IMR-90 (cell line): ENCODE results near the gene CHMP4B. TPM values are rescaled to one million over a fixed set of nuclear protein-coding genes. Genes with fewer than 3 reads are reported as not detected.
A peak's percentile ranks its signal among the peaks of the same experiment; 100 is the strongest.

Experiments
- ATAC-seq: fragments of 200-7000 bp; cut with Tn5 transposase; 2 replicates; pipeline ENCODE4 v1.9.1; 2020; ENCODE audit warnings: low read depth, mild to moderate bottlenecking, moderate library complexity
- BruUV-seq: library from RNA; stranded (reverse); fragments of 400-500 nt; replicated peaks from 2 replicates; lab custom pipeline; 2021; lab: Mats Ljungman, UMichigan
- CTCF ChIA-PET: fragments of 300-600 bp; formaldehyde crosslinking; extraction: SDS; loops from one replicate; lab custom pipeline; 2021; ENCODE audit warnings: antibody characterized with exemption; lab: Yijun Ruan, JAX
- POLR2A ChIA-PET: fragments of 300-600 bp; sonication (Branson Sonifier 250); formaldehyde crosslinking; loops from one replicate; lab custom pipeline; 2022; ENCODE audit warnings: antibody characterized with exemption; ENCODE audit not compliant: unreplicated experiment; lab: Charles Lee
- DNase-seq: peaks from one replicate; pipeline ENCODE4 v3.0.0; 2013
- H2AFZ ChIP-seq: replicated peaks from 2 replicates; pipeline ENCODE3; 2013; ENCODE audit warnings: low read length, mild to moderate bottlenecking; ENCODE audit not compliant: poor library complexity
- H2AK5ac ChIP-seq: 2 replicates; pipeline ENCODE4 v1.6.1; 2013; ENCODE audit warnings: low read depth, low read length, inconsistent platforms
- H2AK9ac ChIP-seq: replicated peaks from 2 replicates; pipeline ENCODE3; 2013; ENCODE audit warnings: mild to moderate bottlenecking, low read depth, low read length, moderate library complexity; ENCODE audit not compliant: poor library complexity
- H2BK120ac ChIP-seq: 2 replicates; pipeline ENCODE4 v1.6.1; 2013; ENCODE audit warnings: low read depth, low read length, inconsistent platforms
- H2BK15ac ChIP-seq: 3 replicates; pipeline ENCODE4 v1.6.1; 2013; ENCODE audit warnings: low read depth, low read length, inconsistent platforms
- H2BK20ac ChIP-seq: 2 replicates; pipeline ENCODE4 v1.6.1; 2013; ENCODE audit warnings: low read depth, mild to moderate bottlenecking, inconsistent platforms, low read length, moderate library complexity
- H2BK5ac ChIP-seq: 2 replicates; pipeline ENCODE4 v1.6.1; 2013; ENCODE audit warnings: mild to moderate bottlenecking, low read depth, low read length, inconsistent platforms; ENCODE audit not compliant: poor library complexity, severe bottlenecking
- H3K14ac ChIP-seq: replicated peaks from 2 replicates; pipeline ENCODE4 v1.6.1; 2013; ENCODE audit warnings: low read depth, low read length, inconsistent platforms
- H3K18ac ChIP-seq: 2 replicates; pipeline ENCODE4 v1.6.1; 2013; ENCODE audit warnings: low read depth, low read length, control low read depth
- H3K23ac ChIP-seq: 2 replicates; pipeline ENCODE4 v1.6.1; 2013; ENCODE audit warnings: low read depth, low read length, inconsistent platforms
- H3K27ac ChIP-seq: 2 replicates; pipeline ENCODE4 v1.5.1; 2013; ENCODE audit warnings: mild to moderate bottlenecking, control low read depth, low read length; ENCODE audit not compliant: insufficient read depth
- H3K27me3 ChIP-seq: 2 replicates; pipeline ENCODE4 v1.6.1; 2013; ENCODE audit warnings: low read length; ENCODE audit not compliant: control insufficient read depth, insufficient read depth
- H3K36me3 ChIP-seq: 2 replicates; pipeline ENCODE4 v1.6.1; 2013; ENCODE audit warnings: low read length, mixed read lengths; ENCODE audit not compliant: control insufficient read depth, insufficient read depth
- H3K4ac ChIP-seq: 2 replicates; pipeline ENCODE4 v1.6.1; 2013; ENCODE audit warnings: low read depth, low read length, inconsistent platforms
- H3K4me1 ChIP-seq: 2 replicates; pipeline ENCODE4 v1.6.1; 2013; ENCODE audit warnings: low read length, mixed read lengths; ENCODE audit not compliant: control insufficient read depth, insufficient read depth
- H3K4me2 ChIP-seq: 2 replicates; pipeline ENCODE4 v1.6.1; 2013; ENCODE audit warnings: low read depth, mild to moderate bottlenecking, control low read depth, low read length, moderate library complexity
- H3K4me3 ChIP-seq: 2 replicates; pipeline ENCODE4 v1.5.1; 2013; ENCODE audit warnings: low read depth, mild to moderate bottlenecking, control low read depth, low read length, moderate library complexity; ENCODE audit not compliant: insufficient read depth
- H3K56ac ChIP-seq: 2 replicates; pipeline ENCODE4 v1.6.1; 2013; ENCODE audit warnings: low read length, inconsistent platforms; ENCODE audit not compliant: insufficient read depth; ENCODE audit errors: extremely low read depth
- H3K79me1 ChIP-seq, 2 experiments: 2 replicates each; pipeline ENCODE4 v1.6.1; 2013; ENCODE audit warnings: low read length in 2 of 2, inconsistent platforms in 1 of 2, low read depth in 1 of 2
- H3K9ac ChIP-seq: 2 replicates; pipeline ENCODE4 v1.6.1; 2013; ENCODE audit warnings: low read depth, low read length, control low read depth
- H3K9me1 ChIP-seq: 2 replicates; pipeline ENCODE4 v1.6.1; 2013; ENCODE audit warnings: low read length, inconsistent platforms; ENCODE audit not compliant: insufficient read depth
- H3K9me3 ChIP-seq: 2 replicates; pipeline ENCODE4 v1.6.1; 2013; ENCODE audit warnings: low read length; ENCODE audit not compliant: control insufficient read depth, insufficient read depth
- H4K20me1 ChIP-seq: 2 replicates; pipeline ENCODE4 v1.6.1; 2013; ENCODE audit warnings: low read length, inconsistent platforms; ENCODE audit not compliant: insufficient read depth
- H4K5ac ChIP-seq: 2 replicates; pipeline ENCODE4 v1.6.1; 2013; ENCODE audit warnings: mild to moderate bottlenecking, low read depth, low read length, control low read depth
- H4K8ac ChIP-seq, 2 experiments: 2 replicates each; pipeline ENCODE4 v1.6.1; 2013; ENCODE audit warnings: low read depth in 2 of 2, low read length in 2 of 2, control low read depth in 1 of 2, inconsistent platforms in 1 of 2
- H4K91ac ChIP-seq: 2 replicates; pipeline ENCODE4 v1.6.1; 2013; ENCODE audit warnings: low read depth, low read length, inconsistent platforms; ENCODE audit not compliant: insufficient read depth
- BHLHE40 ChIP-seq: fragments of 150-350 bp; IDR thresholded peaks from 2 replicates; pipeline ENCODE4 v1.6.1; 2016; ENCODE audit warnings: mild to moderate bottlenecking, low read depth, low read length
- CEBPB ChIP-seq: IDR thresholded peaks from 2 replicates; pipeline ENCODE4 v1.6.1; 2012; ENCODE audit warnings: low read depth, low read length, improper control_type of control experiment
- CTCF ChIP-seq: conservative IDR thresholded peaks from 2 replicates; pipeline ENCODE4 v1.5.1; 2012; ENCODE audit warnings: mild to moderate bottlenecking, low read depth, low read length, improper control_type of control experiment
- FOS ChIP-seq: fragments of 150-350 bp; IDR thresholded peaks from 2 replicates; pipeline ENCODE4 v1.6.1; 2016; ENCODE audit warnings: low read depth, low read length
- MXI1 ChIP-seq: IDR thresholded peaks from 2 replicates; pipeline ENCODE4 v1.6.1; 2012; ENCODE audit warnings: low read depth, mild to moderate bottlenecking, low read length, moderate library complexity, borderline replicate concordance
- RCOR1 ChIP-seq: IDR thresholded peaks from 2 replicates; pipeline ENCODE4 v1.6.1; 2012; ENCODE audit warnings: mild to moderate bottlenecking, low read length, improper control_type of control experiment; ENCODE audit not compliant: insufficient replicate concordance
- RFX5 ChIP-seq: IDR thresholded peaks from 2 replicates; pipeline ENCODE4 v1.8.0; 2012; ENCODE audit warnings: low read depth, mild to moderate bottlenecking, low read length, moderate library complexity
- WGBS, 2 experiments: methylation state at CpG; one replicate each; pipeline versions ENCODE4 v1.1.5 to v1.1.7; 2013; ENCODE audit warnings: missing lambda C conversion rate in 2 of 2; ENCODE audit not compliant: insufficient read length in 1 of 2; ENCODE audit errors: extremely low coverage in 2 of 2; 5-methylcytosine and 5-hydroxymethylcytosine counted together
- dilution Hi-C: fragments of 300-500 bp; cut with HindIII; formaldehyde crosslinking; loops from one replicate; pipeline ENCODE4 v1.14.3; 2018; ENCODE audit warnings: low sequenced_read_pairs; ENCODE audit not compliant: unreplicated experiment
- in situ Hi-C: fragments of 300-500 bp; cut with MboI; formaldehyde crosslinking; loops from 3 replicates; pipeline ENCODE4 v1.14.3; 2019; ENCODE audit warnings: low sequenced_read_pairs, inconsistent platforms, mixed read lengths
- intact Hi-C: fragments of 100-400 bp; cut with micrococcal nuclease; formaldehyde crosslinking; loops from 2 replicates; pipeline ENCODE4 v1.10.0; 2022
- polyA plus RNA-seq, 3 experiments: library from polyadenylated mRNA; depleted of rRNA; stranded (reverse); fragments of >200 nt; gene quantifications; 2 replicates each; pipeline ENCODE4 v1.2.3, GENCODE V29; 2012; ENCODE audit warnings: low replicate concordance in 1 of 3
- total RNA-seq: library from RNA; depleted of rRNA; stranded (reverse); fragments of >200 nt; gene quantifications from 2 replicates; pipeline ENCODE4 v1.2.3, GENCODE V29; 2012
- TF ChIP-seq, protein P1 (sequence below): fragments of 150-350 bp; IDR thresholded peaks from 2 replicates; pipeline ENCODE4 v1.6.1; 2016; ENCODE audit warnings: low read depth, mild to moderate bottlenecking, low read length, moderate library complexity, borderline replicate concordance

CHMP4B gene
- total and polyA plus RNA-seq, 2 of the 4 experiments (the other 2 are of a cell fraction) = 30.3 to 94.8 TPM

GRCh38 chr20:33812152-33812849 is 1.2 kb downstream of the CHMP4B start (continued):
- no peak for TF ChIP-seq CTCF

DNA sequence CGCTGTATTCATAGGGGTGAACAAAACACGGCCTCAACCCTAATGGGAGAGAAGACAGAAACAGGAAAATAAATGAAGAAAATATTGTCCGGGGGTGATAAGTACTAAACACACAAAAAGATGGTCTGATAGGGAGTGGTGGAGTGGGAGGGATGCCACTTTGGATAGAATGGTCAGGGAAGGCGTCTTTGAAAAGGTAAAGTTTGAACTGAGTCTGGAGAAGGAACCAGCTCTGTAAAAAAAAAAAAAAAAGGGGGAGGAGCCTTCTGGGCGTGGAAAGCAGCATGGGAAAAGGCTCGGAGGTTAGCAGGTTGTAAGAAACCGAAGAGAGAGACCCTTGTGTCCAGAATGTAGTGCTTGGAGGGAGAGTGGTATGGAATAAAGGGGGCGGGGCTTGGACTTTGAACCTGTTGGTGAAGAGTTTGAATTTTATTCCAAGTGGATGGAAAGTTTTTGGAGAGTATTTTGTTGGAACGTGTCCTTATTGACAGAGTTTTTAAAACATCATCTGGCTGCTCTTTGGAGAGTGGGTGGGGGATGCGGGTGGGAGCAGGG is 1.8 kb downstream of the CHMP4B start:
- peaks cover 26% of the 10 kb centered on the region for H3K9me1 ChIP-seq
- peaks cover 7% of the 10 kb centered on the region for H3K4me1 ChIP-seq
- H3K4me2 ChIP-seq = peak overlapping the region; percentile 98
- peak overlapping the region; percentile 53 for H2BK5ac ChIP-seq
- dilution Hi-C loops = no loop called here
- in situ Hi-C loops = no loop called here
- peak overlapping the region; percentile 92 for H3K14ac ChIP-seq
- H2BK20ac ChIP-seq = no peak overlapping the region
- H4K20me1 ChIP-seq = peaks cover 61% of the 10 kb centered on the region
- intact Hi-C loops = loop anchor here (5.0 to 10.0 kb wide), 2 partner anchors 81 to 148 kb away; partner anchors contain the start of genes ACTL10, C20orf144 and ZNF341
- H3K9me3 ChIP-seq = no peaks in the 10 kb centered on the region
- peaks cover 3% of the 10 kb centered on the region for H3K36me3 ChIP-seq
- CTCF ChIA-PET = interaction anchor here (0.6 kb wide), 1 partner anchor 261 kb away, joined by 5 read pairs; no protein-coding TSS in a partner anchor
- H3K23ac ChIP-seq = no peak overlapping the region
- H4K5ac ChIP-seq = no peak overlapping the region
- no peak overlapping the region for H4K8ac ChIP-seq
- H3K4ac ChIP-seq = no peak overlapping the region
- no peak overlapping the region for H3K27ac ChIP-seq
- H3K56ac ChIP-seq = no peak overlapping the region
- H3K27me3 ChIP-seq = no peaks in the 10 kb centered on the region
- ATAC-seq (no peak), DNase-seq (no peak)
- POLR2A ChIA-PET = interaction anchor here (0.5 to 0.6 kb wide), 2 partner anchors 17 to 21 kb away, joined by 3 to 8 read pairs; no protein-coding TSS in a partner anchor
- H2AK9ac ChIP-seq = no peak overlapping the region
- H3K18ac ChIP-seq = no peak overlapping the region
- H3K79me1 ChIP-seq = peaks cover 22 to 61% of the 10 kb centered on the region in 2 experiments
- no peak overlapping the region; the same call in 1 of the 2 replicates for H3K9ac ChIP-seq
- no peak overlapping the region for H4K91ac ChIP-seq
- H2BK15ac ChIP-seq = no peak overlapping the region
- H2BK120ac ChIP-seq = no peak overlapping the region
- WGBS, 2 experiments = 48% methylated on average over 6 of the region's 10 CpGs; no CpG with 5 or more reads in 1 of the 2 experiments
- peak overlapping the region; percentile 90; the same call in 1 of the 2 replicates for H3K4me3 ChIP-seq
- no TSS peak for BruUV-seq
- no peak overlapping the region for H2AFZ ChIP-seq
- H2AK5ac ChIP-seq = no peak overlapping the region; the same call in 1 of the 2 replicates
- TF ChIP-seq, protein P1, sequence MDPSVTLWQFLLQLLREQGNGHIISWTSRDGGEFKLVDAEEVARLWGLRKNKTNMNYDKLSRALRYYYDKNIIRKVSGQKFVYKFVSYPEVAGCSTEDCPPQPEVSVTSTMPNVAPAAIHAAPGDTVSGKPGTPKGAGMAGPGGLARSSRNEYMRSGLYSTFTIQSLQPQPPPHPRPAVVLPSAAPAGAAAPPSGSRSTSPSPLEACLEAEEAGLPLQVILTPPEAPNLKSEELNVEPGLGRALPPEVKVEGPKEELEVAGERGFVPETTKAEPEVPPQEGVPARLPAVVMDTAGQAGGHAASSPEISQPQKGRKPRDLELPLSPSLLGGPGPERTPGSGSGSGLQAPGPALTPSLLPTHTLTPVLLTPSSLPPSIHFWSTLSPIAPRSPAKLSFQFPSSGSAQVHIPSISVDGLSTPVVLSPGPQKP = no peak
- no peak for TF ChIP-seq RFX5
- TF ChIP-seq BHLHE40 = no peak
- no peak for TF ChIP-seq CTCF
- TF ChIP-seq MXI1 = no peak
- TF ChIP-seq FOS = no peak
- no peak for TF ChIP-seq RCOR1
- TF ChIP-seq CEBPB = no peak
